Panc1 (cell line): ENCODE data around the gene EFCC1. TPM values are rescaled to one million over a fixed set of nuclear protein-coding genes. Genes with fewer than 3 reads are reported as not detected.

Experiments used
- ATAC-seq: fragments of 200-7000 bp; cut with Tn5 transposase; 2 replicates; pipeline ENCODE4 v1.9.1; 2020; ENCODE audit warnings: mild to moderate bottlenecking, moderate library complexity
- BruUV-seq: library from RNA; stranded (reverse); fragments of 400-500 nt; replicated peaks from 2 replicates; lab custom pipeline; 2021; lab: Mats Ljungman, UMichigan
- CTCF ChIA-PET: fragments of 300-600 bp; sonication (Branson Sonifier 250); formaldehyde crosslinking; loops from one replicate; lab custom pipeline; 2022; ENCODE audit warnings: antibody characterized with exemption; lab: Charles Lee
- POLR2A ChIA-PET: fragments of 300-600 bp; sonication (Branson Sonifier 250); formaldehyde crosslinking; loops from one replicate; lab custom pipeline; 2022; ENCODE audit warnings: antibody characterized with exemption; lab: Charles Lee
- DNase-seq: peaks from one replicate; pipeline ENCODE4 v3.0.0-alpha.2; 2010; ENCODE audit warnings: low read depth, low spot score
- H3K27ac ChIP-seq: 2 replicates; pipeline ENCODE4 v1.5.1; 2011; ENCODE audit warnings: mild to moderate bottlenecking, low read length, inconsistent platforms
- H3K27me3 ChIP-seq: fragments of 200-500 bp; sonication (Bioruptor generic); 2 replicates; pipeline ENCODE4 v1.6.0; 2014; ENCODE audit warnings: low read length, inconsistent platforms; ENCODE audit not compliant: control insufficient read depth, insufficient read depth
- H3K36me3 ChIP-seq: fragments of 200-500 bp; sonication (Bioruptor generic); 2 replicates; pipeline ENCODE4 v1.5.1; 2014; ENCODE audit warnings: inconsistent platforms, mild to moderate bottlenecking, low read length, moderate library complexity; ENCODE audit not compliant: control insufficient read depth, insufficient read depth
- H3K4me1 ChIP-seq: 2 replicates; pipeline ENCODE4 v1.5.1; 2011; ENCODE audit warnings: inconsistent platforms, mild to moderate bottlenecking, low read length, moderate library complexity; ENCODE audit not compliant: control insufficient read depth, insufficient read depth
- H3K4me3 ChIP-seq, 2 experiments: 2 replicates each; pipeline ENCODE4 v1.5.1; 2011 to 2012; ENCODE audit warnings: low read depth in 2 of 2, low read length in 2 of 2, mild to moderate bottlenecking in 2 of 2, inconsistent platforms in 1 of 2, moderate library complexity in 1 of 2
- H3K9me3 ChIP-seq: fragments of 200-500 bp; sonication (Bioruptor generic); 2 replicates; pipeline ENCODE4 v1.5.1; 2014; ENCODE audit warnings: low read depth, mild to moderate bottlenecking, inconsistent platforms, low read length, moderate library complexity; ENCODE audit not compliant: control insufficient read depth, insufficient read depth
- POLR2AphosphoS5 ChIP-seq: IDR thresholded peaks from 2 replicates; pipeline ENCODE4 v1.6.1; 2012; ENCODE audit warnings: mild to moderate bottlenecking, low read depth, low read length, moderate library complexity
- REST ChIP-seq, 2 experiments: IDR thresholded peaks; 2 replicates each; pipeline ENCODE4 v1.6.1; 2011 to 2012; ENCODE audit warnings: low read depth in 2 of 2, control low read depth in 1 of 2, low read length in 1 of 2, mild to moderate bottlenecking in 1 of 2, moderate library complexity in 1 of 2; ENCODE audit not compliant: insufficient read depth in 1 of 2
- SIN3A ChIP-seq: IDR thresholded peaks from 2 replicates; pipeline ENCODE4 v1.6.1; 2012; ENCODE audit warnings: low read depth, mild to moderate bottlenecking, low read length, moderate library complexity, borderline replicate concordance; ENCODE audit not compliant: insufficient read depth
- TCF7L2 ChIP-seq: IDR thresholded peaks from 2 replicates; pipeline ENCODE4 v1.6.1; 2011; ENCODE audit warnings: mild to moderate bottlenecking, low read depth, low read length, inconsistent platforms
- in situ Hi-C: cut with HindIII; loops from 2 replicates; pipeline ENCODE4 v1.10.0; 2016; ENCODE audit warnings: low sequenced_read_pairs, low pct_unique_long_range_greater_than_20kb
- intact Hi-C: fragments of 100-400 bp; cut with micrococcal nuclease; formaldehyde crosslinking; loops from one replicate; pipeline ENCODE4 v1.10.0; 2022; ENCODE audit not compliant: unreplicated experiment
- total RNA-seq: library from RNA; stranded (reverse); gene quantifications from one replicate; pipeline ENCODE4 v1.2.1, GENCODE V29; 2021; ENCODE audit not compliant: unreplicated experiment
- TF ChIP-seq, protein P1 (sequence below): fragments of 450-650 bp; IDR thresholded peaks from 2 replicates; pipeline ENCODE4 v1.5.1; 2017; ENCODE audit warnings: mild to moderate bottlenecking

Gene EFCC1
- total RNA-seq, 1 experiment from 2014 or later: 0.15 TPM

DNA sequence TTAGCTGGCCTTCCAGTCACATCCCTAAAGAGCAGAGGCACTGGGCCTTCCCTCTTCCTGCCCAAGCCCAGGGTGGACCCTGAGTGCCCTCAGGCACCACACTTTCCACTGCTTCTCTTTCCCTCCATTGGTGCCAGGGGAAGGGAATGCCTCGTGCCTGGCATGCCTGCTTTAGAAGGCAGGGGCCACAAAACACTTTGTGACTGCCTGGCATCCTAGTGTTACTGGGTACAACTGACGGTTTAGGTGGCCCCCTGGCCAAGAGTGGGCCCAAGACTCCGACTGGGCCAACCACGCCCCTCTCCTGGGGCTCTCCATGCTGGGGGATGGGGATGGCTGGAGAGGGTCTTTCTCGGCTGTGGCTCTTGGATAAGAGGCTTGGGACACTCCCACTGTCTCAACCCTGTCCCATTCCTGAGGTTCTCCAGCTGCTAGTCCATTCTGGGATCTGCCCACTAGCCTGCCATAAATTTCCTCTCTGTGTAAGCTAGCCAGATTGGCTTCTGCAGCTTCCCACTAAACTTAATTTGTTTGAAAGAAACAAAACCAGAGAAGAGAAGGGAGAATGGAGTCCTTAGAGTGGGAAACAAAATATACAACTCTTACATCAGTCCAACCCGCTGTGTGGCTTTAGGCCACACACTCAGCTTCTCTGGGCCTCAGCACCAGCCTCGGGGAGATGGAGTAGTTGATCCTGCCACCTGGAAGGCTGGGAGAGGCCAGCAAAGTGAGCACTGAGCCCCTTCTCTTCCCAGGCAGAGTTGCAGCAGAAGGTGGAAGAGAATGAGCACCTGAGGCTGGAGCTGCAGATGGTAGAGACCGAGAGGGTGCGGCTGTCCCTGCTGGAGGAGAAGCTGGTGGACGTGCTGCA lies 35.4 kb downstream of the EFCC1 start:
- in situ Hi-C loops (no loop called here), intact Hi-C loops (no loop called here)
- H3K4me1 ChIP-seq: 0 out of 2 replicates have a peak, but pooled peaks cover 7% of the 10 kb centered on the region
- DNase-seq: no peak
- BruUV-seq: no TSS peak
- no peaks in the 10 kb centered on the region for H3K36me3 ChIP-seq
- no peaks in the 10 kb centered on the region for H3K27me3 ChIP-seq
- ChIA-PET POLR2A (interaction anchor here (1.2 kb wide), 1 partner anchor 16 kb away, joined by 4 read pairs; no protein-coding TSS in a partner anchor), CTCF (no interaction called here)
- no peak overlapping the region for H3K27ac ChIP-seq
- ATAC-seq: no peak
- TF ChIP-seq TCF7L2 (no peak), POLR2AphosphoS5 (no peak), REST (IDR thresholded peaks at IDR 0.05; ENCODE audit: insufficient read depth in 1 of 2, low read depth in 2 of 2, low read length in 1 of 2) (no peak), SIN3A (no peak)
- TF ChIP-seq, protein P1, sequence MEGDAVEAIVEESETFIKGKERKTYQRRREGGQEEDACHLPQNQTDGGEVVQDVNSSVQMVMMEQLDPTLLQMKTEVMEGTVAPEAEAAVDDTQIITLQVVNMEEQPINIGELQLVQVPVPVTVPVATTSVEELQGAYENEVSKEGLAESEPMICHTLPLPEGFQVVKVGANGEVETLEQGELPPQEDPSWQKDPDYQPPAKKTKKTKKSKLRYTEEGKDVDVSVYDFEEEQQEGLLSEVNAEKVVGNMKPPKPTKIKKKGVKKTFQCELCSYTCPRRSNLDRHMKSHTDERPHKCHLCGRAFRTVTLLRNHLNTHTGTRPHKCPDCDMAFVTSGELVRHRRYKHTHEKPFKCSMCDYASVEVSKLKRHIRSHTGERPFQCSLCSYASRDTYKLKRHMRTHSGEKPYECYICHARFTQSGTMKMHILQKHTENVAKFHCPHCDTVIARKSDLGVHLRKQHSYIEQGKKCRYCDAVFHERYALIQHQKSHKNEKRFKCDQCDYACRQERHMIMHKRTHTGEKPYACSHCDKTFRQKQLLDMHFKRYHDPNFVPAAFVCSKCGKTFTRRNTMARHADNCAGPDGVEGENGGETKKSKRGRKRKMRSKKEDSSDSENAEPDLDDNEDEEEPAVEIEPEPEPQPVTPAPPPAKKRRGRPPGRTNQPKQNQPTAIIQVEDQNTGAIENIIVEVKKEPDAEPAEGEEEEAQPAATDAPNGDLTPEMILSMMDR: no peak
- no peak overlapping the region for H3K4me3 ChIP-seq
- no peaks in the 10 kb centered on the region for H3K9me3 ChIP-seq

GRCh38 chr3:129037093-129037419 lies 36.0 kb downstream of the EFCC1 start:
- Histone ChIP-seq H3K36me3 (no peaks in the 10 kb centered on the region), H3K4me1 (0 out of 2 replicates have a peak, but pooled peaks cover 7% of the 10 kb centered on the region), H3K4me3 (no peak overlapping the region), H3K27me3 (no peaks in the 10 kb centered on the region), H3K9me3 (no peaks in the 10 kb centered on the region), H3K27ac (no peak overlapping the region)
- TF ChIP-seq, protein P1: no peak
- TF ChIP-seq POLR2AphosphoS5 (no peak), TCF7L2 (no peak), SIN3A (no peak), REST (IDR thresholded peaks at IDR 0.05; ENCODE audit: insufficient read depth in 1 of 2, low read depth in 2 of 2, low read length in 1 of 2) (no peak)
- ATAC-seq (no peak), DNase-seq (no peak)
- intact Hi-C loops: no loop called here
- POLR2A ChIA-PET: interaction anchor here (1.2 kb wide), 1 partner anchor 15 kb away, joined by 4 read pairs; no protein-coding TSS in a partner anchor
- in situ Hi-C loops: no loop called here
- no TSS peak for BruUV-seq
- CTCF ChIA-PET: no interaction called here
